NOMO-1 treated with dmso at 0.1 percent for 144 hours (cell line): Measurements from ENCODE around the gene CALN1.
"Not testable (repeated sequence)": the region's sequence is repeated elsewhere in the genome, so short reads cannot be mapped to it uniquely, and the experiment has no call there.

ENCODE experiments used
- DNase-seq: peaks from one replicate; lab custom pipeline; 2025; ENCODE audit not compliant: unreplicated experiment; lab: John Stamatoyannopoulos, UW

CALN1 gene

GRCh38 chr7:71824006-71824760 lies 588.0 kb downstream of the CALN1 start:
- DNase-seq: no peak

GRCh38 chr7:71822406-71822805 lies 589.7 kb downstream of the CALN1 start:
- not testable (repeated sequence) for DNase-seq

GRCh38 chr7:71817916-71818315 lies 594.2 kb downstream of the CALN1 start:
- DNase-seq: no peak

GRCh38 chr7:71808115-71808514 lies 604.0 kb downstream of the CALN1 start:
- DNase-seq: no peak

- DNase-seq: no peak
Measured at GRCh38 chr7:71804256-71804655, 607.9 kb downstream of the CALN1 start.

- no peak for DNase-seq
Measured at GRCh38 chr7:71801976-71802375, 610.2 kb downstream of the CALN1 start.

GRCh38 chr7:71800321-71800720 lies 611.8 kb downstream of the CALN1 start:
- no peak for DNase-seq

GRCh38 chr7:71795410-71795809 lies 616.7 kb downstream of the CALN1 start:
- DNase-seq: no peak

GRCh38 chr7:71793251-71793650 lies 618.9 kb downstream of the CALN1 start:
- no peak for DNase-seq

GRCh38 chr7:71787513-71787912 lies 624.6 kb downstream of the CALN1 start:
- no peak for DNase-seq

- DNase-seq: no peak
Measured at GRCh38 chr7:71785216-71785615, 626.9 kb downstream of the CALN1 start.

- no peak for DNase-seq
Measured at GRCh38 chr7:71784781-71785180, 627.4 kb downstream of the CALN1 start.

- no peak for DNase-seq
Measured at GRCh38 chr7:71784180-71784579, 628.0 kb downstream of the CALN1 start.

- DNase-seq: no peak
Measured at GRCh38 chr7:71783779-71784178, 628.4 kb downstream of the CALN1 start.

GRCh38 chr7:71782051-71782450 lies 630.1 kb downstream of the CALN1 start:
- no peak for DNase-seq

- DNase-seq: no peak
Measured at GRCh38 chr7:71780282-71780681, 631.9 kb downstream of the CALN1 start.

- no peak for DNase-seq
Measured at GRCh38 chr7:71777278-71777677, 634.9 kb downstream of the CALN1 start.

GRCh38 chr7:71776726-71777125 lies 635.4 kb downstream of the CALN1 start:
- DNase-seq: no peak

GRCh38 chr7:71775648-71776047 lies 636.5 kb downstream of the CALN1 start:
- no peak for DNase-seq

- DNase-seq: no peak
Measured at GRCh38 chr7:71772779-71773178, 639.4 kb downstream of the CALN1 start.

GRCh38 chr7:71770269-71770907 lies 641.8 kb downstream of the CALN1 start:
- DNase-seq: no peak

GRCh38 chr7:71769326-71769725 lies 642.8 kb downstream of the CALN1 start:
- DNase-seq: no peak

GRCh38 chr7:71768450-71768849 lies 643.7 kb downstream of the CALN1 start:
- no peak for DNase-seq
